Thymus (tissue), 11 donors: ENCODE results near the gene TWNK. TPM values are rescaled to one million over a fixed set of nuclear protein-coding genes. Genes with fewer than 3 reads are reported as not detected.

ENCODE experiments used
- DNase-seq, 9 donors: peaks; one replicate each; pipeline ENCODE4 v3.0.0-alpha.2; 2013; ENCODE audit warnings: low spot score in 9 of 9, low read depth in 6 of 9, missing footprints in 1 of 9
- H3K27ac ChIP-seq, 2 donors: one replicate each; pipeline ENCODE4 v1.5.1; 2013; ENCODE audit warnings: control low read depth in 1 of 2, low read depth in 1 of 2, low read length in 1 of 2, mild to moderate bottlenecking in 1 of 2, moderate library complexity in 1 of 2
- H3K27me3 ChIP-seq, 2 donors: one replicate each; pipeline ENCODE4 v1.5.1; 2013; ENCODE audit warnings: low read length in 1 of 2; ENCODE audit not compliant: control insufficient read depth in 2 of 2, insufficient read depth in 1 of 2
- H3K36me3 ChIP-seq, 2 donors: one replicate each; pipeline ENCODE4 v1.5.1; 2013; ENCODE audit warnings: low read length in 1 of 2, mild to moderate bottlenecking in 1 of 2, moderate library complexity in 1 of 2; ENCODE audit not compliant: control insufficient read depth in 2 of 2, insufficient read depth in 2 of 2
- H3K4me1 ChIP-seq, 2 donors: one replicate each; pipeline ENCODE4 v1.5.1; 2013; ENCODE audit warnings: low read length in 2 of 2; ENCODE audit not compliant: control insufficient read depth in 2 of 2, insufficient read depth in 2 of 2
- H3K4me3 ChIP-seq, 2 donors: one replicate each; pipeline ENCODE4 v1.5.1; 2013; ENCODE audit warnings: low read length in 2 of 2, control low read depth in 1 of 2, mild to moderate bottlenecking in 1 of 2
- H3K9me3 ChIP-seq, 2 donors: one replicate each; pipeline ENCODE4 v1.5.1; 2013; ENCODE audit warnings: low read length in 1 of 2, mild to moderate bottlenecking in 1 of 2; ENCODE audit not compliant: control insufficient read depth in 2 of 2, insufficient read depth in 1 of 2
- WGBS: extraction: QIAGEN DNeasy Blood & Tissue Kit; methylation state at CpG from one replicate; pipeline ENCODE4 v1.1.7; 2013; 5-methylcytosine and 5-hydroxymethylcytosine counted together
- polyA plus RNA-seq: library from polyadenylated mRNA; stranded (reverse); fragments of 200-250 nt; gene quantifications from one replicate; pipeline ENCODE4 v1.2.3, GENCODE V29; 2013
- total RNA-seq: library from RNA; stranded (reverse); fragments of 120-200 nt; gene quantifications from one replicate; pipeline ENCODE4 v1.2.4, GENCODE V29; 2013
- donor health status: healthy.

TWNK gene
- total and polyA plus RNA-seq, 2 donors = 5.9 to 9.1 TPM

GRCh38 chr10:101012525-101013364 is 25.4 kb downstream of the TWNK start:
- peak in 6 of 9 donors; percentile 21 to 82 (median 63) for DNase-seq
- Histone ChIP-seq H3K27ac (no peak overlapping the region), H3K9me3 (no peaks in the 10 kb centered on the region), H3K27me3 (peaks cover 4 to 37% of the 10 kb centered on the region in 2 donors), H3K4me1 (peaks cover 0 to 13% of the 10 kb centered on the region in 2 donors), H3K4me3 (no peak overlapping the region), H3K36me3 (no peaks in the 10 kb centered on the region)
- 28% methylated on average over 14 of the region's 14 CpGs for WGBS

GRCh38 chr10:101013365-101013825 is 26.1 kb downstream of the TWNK start:
- H3K4me1 ChIP-seq = peaks cover 0 to 13% of the 10 kb centered on the region in 2 donors
- H3K27ac ChIP-seq = no peak overlapping the region
- no peaks in the 10 kb centered on the region for H3K36me3 ChIP-seq
- no peak overlapping the region for H3K4me3 ChIP-seq
- no peak for DNase-seq
- WGBS = 68% methylated on average over 9 of the region's 9 CpGs
- H3K27me3 ChIP-seq = peaks cover 10 to 44% of the 10 kb centered on the region in 2 donors
- H3K9me3 ChIP-seq = no peaks in the 10 kb centered on the region

- Histone ChIP-seq H3K9me3 (no peaks in the 10 kb centered on the region), H3K4me3 (no peak overlapping the region), H3K36me3 (no peaks in the 10 kb centered on the region), H3K27ac (no peak overlapping the region), H3K4me1 (peaks cover 0 to 13% of the 10 kb centered on the region in 2 donors), H3K27me3 (peaks cover 16 to 53% of the 10 kb centered on the region in 2 donors)
- peak in 6 of 9 donors; percentile 24 to 76 (median 64) for DNase-seq
- 27% methylated on average over 11 of the region's 11 CpGs for WGBS
Observed at GRCh38 chr10:101014230-101014884, 27.0 kb downstream of the TWNK start.

GRCh38 chr10:101014966-101015581 is 27.7 kb downstream of the TWNK start:
- Histone ChIP-seq H3K4me1 (peaks cover 0 to 13% of the 10 kb centered on the region in 2 donors), H3K27me3 (peaks cover 16 to 60% of the 10 kb centered on the region in 2 donors), H3K9me3 (no peaks in the 10 kb centered on the region), H3K4me3 (no peak overlapping the region), H3K36me3 (no peaks in the 10 kb centered on the region), H3K27ac (no peak overlapping the region)
- no peak for DNase-seq
- WGBS = 53% methylated on average over 7 of the region's 7 CpGs

- WGBS = 96% methylated on average over 8 of the region's 8 CpGs
- H3K4me1 ChIP-seq = peaks cover 0 to 13% of the 10 kb centered on the region in 2 donors
- DNase-seq = no peak
Observed at GRCh38 chr10:101015582-101015973, 28.2 kb downstream of the TWNK start.

GRCh38 chr10:101016814-101017213 is 29.5 kb downstream of the TWNK start:
- Histone ChIP-seq H3K36me3 (no peaks in the 10 kb centered on the region), H3K9me3 (no peaks in the 10 kb centered on the region), H3K4me3 (no peak overlapping the region), H3K4me1 (peaks cover 0 to 13% of the 10 kb centered on the region in 2 donors), H3K27me3 (peaks cover 16 to 76% of the 10 kb centered on the region in 2 donors), H3K27ac (no peak overlapping the region)
- DNase-seq = no peak
- 92% methylated on average over 5 of the region's 5 CpGs for WGBS

More at GRCh38 chr10:101015582-101015973, 28.2 kb downstream of the TWNK start:
- Histone ChIP-seq H3K9me3 (no peaks in the 10 kb centered on the region), H3K27ac (no peak overlapping the region), H3K4me3 (no peak overlapping the region), H3K36me3 (no peaks in the 10 kb centered on the region), H3K27me3 (peaks cover 16 to 65% of the 10 kb centered on the region in 2 donors)

- Histone ChIP-seq H3K27ac (no peak overlapping the region), H3K4me1 (peaks cover 0 to 10% of the 10 kb centered on the region in 2 donors), H3K4me3 (no peak overlapping the region), H3K27me3 (peaks cover 16 to 79% of the 10 kb centered on the region in 2 donors), H3K36me3 (no peaks in the 10 kb centered on the region), H3K9me3 (no peaks in the 10 kb centered on the region)
- no peak for DNase-seq
- WGBS = 34% methylated on average over 20 of the region's 20 CpGs
Observed at GRCh38 chr10:101018118-101018599, 30.8 kb downstream of the TWNK start.

- WGBS = 29% methylated on average over 45 of the region's 45 CpGs
- H3K4me1 ChIP-seq = peaks cover 0 to 5% of the 10 kb centered on the region in 2 donors
- peak in 2 of 9 donors; percentile 49 to 54 for DNase-seq
- H3K9me3 ChIP-seq = no peaks in the 10 kb centered on the region
- no peak overlapping the region for H3K4me3 ChIP-seq
- H3K27ac ChIP-seq = no peak overlapping the region
- H3K27me3 ChIP-seq = peaks cover 16 to 82% of the 10 kb centered on the region in 2 donors
- no peaks in the 10 kb centered on the region for H3K36me3 ChIP-seq
Observed at GRCh38 chr10:101018600-101019439, 31.5 kb downstream of the TWNK start.
